Measurements from ENCODE around the gene SSBP1. TPM values are rescaled to one million over a fixed set of nuclear protein-coding genes. Genes with fewer than 3 reads are reported as not detected.
"Not testable (repeated sequence)": the region's sequence is repeated elsewhere in the genome, so short reads cannot be mapped to it uniquely, and the experiment has no call there.

Gene SSBP1
- total RNA-seq, 1 experiment from 2014 or later: 551 TPM

- not testable (repeated sequence) for DNase-seq (ENCODE audit: low spot score)
These were observed 32.0 kb downstream of the SSBP1 start for GRCh38 chr7:141770083-141770583.

GRCh38 chr7:141776374-141776773 lies 38.2 kb downstream of the SSBP1 start, which contains the start of gene TAS2R4:
Gene TAS2R4 (plus strand): TSS chr7:141776674. CDS start chr7:141778489, 1,815 bp downstream.
- DNase-seq (ENCODE audit: low spot score): no peak

GRCh38 chr7:141785706-141786552 lies 47.8 kb downstream of the SSBP1 start:
- DNase-seq (ENCODE audit: low spot score): peak; percentile 57

GRCh38 chr7:141788296-141788695 lies 50.1 kb downstream of the SSBP1 start:
- no peak for DNase-seq (ENCODE audit: low spot score)

GRCh38 chr7:141789917-141790316 lies 51.8 kb downstream of the SSBP1 start, which contains the start of gene TAS2R5:
Gene TAS2R5 (plus strand): TSS chr7:141790217. CDS start chr7:141790362, 145 bp downstream.
- DNase-seq (ENCODE audit: low spot score): no peak

GRCh38 chr7:141792526-141792925 lies 54.4 kb downstream of the SSBP1 start:
- DNase-seq (ENCODE audit: low spot score): no peak

Other genes starting within 250 kb of the SSBP1 start
- 36.6 and 43.2 TPM in 2 replicates for gene AGK, start 186.9 kb upstream of the SSBP1 start, total RNA-seq (2014; rRNA removed; shearing (Covaris generic))
- 6.1 and 7.8 TPM in 2 replicates for gene DENND11, start 36.2 kb upstream of the SSBP1 start, total RNA-seq (2014; rRNA removed; shearing (Covaris generic))
- not detected in 2 replicates for gene WEE2, start 30.0 kb upstream of the SSBP1 start, total RNA-seq (2014; rRNA removed; shearing (Covaris generic))
- 0.08 TPM in 1 of 2 replicates, not detected in the other for gene TAS2R3, start 25.7 kb downstream of the SSBP1 start, total RNA-seq (2014; rRNA removed; shearing (Covaris generic))
- gene TAS2R4, start 38.3 kb downstream of the SSBP1 start, total RNA-seq (2014; rRNA removed; shearing (Covaris generic)): not detected in 2 replicates
- gene TAS2R5, start 51.9 kb downstream of the SSBP1 start, total RNA-seq (2014; rRNA removed; shearing (Covaris generic)): not detected in 2 replicates
- gene PRSS37, start 103.1 kb downstream of the SSBP1 start, total RNA-seq (2014; rRNA removed; shearing (Covaris generic)): not detected in 2 replicates
- gene OR9A4, start 178.0 kb downstream of the SSBP1 start, total RNA-seq (2014; rRNA removed; shearing (Covaris generic)): not detected in 2 replicates
- not detected in 2 replicates for gene CLEC5A, start 208.6 kb downstream of the SSBP1 start, total RNA-seq (2014; rRNA removed; shearing (Covaris generic))
- gene TAS2R38, start 235.4 kb downstream of the SSBP1 start, total RNA-seq (2014; rRNA removed; shearing (Covaris generic)): not detected in 2 replicates